Measurements from ENCODE around the gene DLX3.

GRCh38 chr17:49996495-49997300, 1.7 kb upstream of the DLX3 start:
- TF ChIP-seq CTCF (IDR thresholded peaks at IDR 0.05) (peak; percentile 98), EZH2 (IDR thresholded peaks at IDR 0.05) (peak; percentile 66)

Measured in neural progenitor cell (in vitro differentiated cells).